Gastroesophageal sphincter (tissue), 4 donors: Measurements from ENCODE around the gene ETS1. TPM values are rescaled to one million over a fixed set of nuclear protein-coding genes. Genes with fewer than 3 reads are reported as not detected.

Source experiments
- ATAC-seq: fragments of 150-250 bp; one replicate; pipeline ENCODE4 v1.9.1; 2016; ENCODE audit warnings: mild to moderate bottlenecking, moderate library complexity
- H3K27ac ChIP-seq, 4 donors: fragments of 200-600 bp; sonication (generic) in 3 of 4; 1 replicate in 3 of 4; 2 replicates in 1 of 4; pipeline ENCODE4 v1.5.1; 2016 to 2019
- H3K27me3 ChIP-seq: fragments of 200-600 bp; sonication (generic); one replicate; pipeline ENCODE4 v1.5.1; 2019
- H3K36me3 ChIP-seq, 2 donors: fragments of 200-600 bp; sonication (generic); one replicate each; pipeline ENCODE4 v1.5.1; 2019; ENCODE audit warnings: control low read depth in 1 of 2
- H3K4me1 ChIP-seq, 3 donors: fragments of 200-600 bp; sonication (generic); 1 replicate in 2 of 3; 2 replicates in 1 of 3; pipeline ENCODE4 v1.5.1; 2016 to 2019; ENCODE audit warnings: control low read depth in 2 of 3
- H3K4me3 ChIP-seq, 2 donors: fragments of 200-600 bp; sonication (generic); one replicate each; pipeline ENCODE4 v1.5.1; 2019; ENCODE audit warnings: mild to moderate bottlenecking in 1 of 2, moderate library complexity in 1 of 2
- H3K9me3 ChIP-seq, 3 donors: fragments of 200-600 bp; sonication (generic); one replicate each; pipeline ENCODE4 v1.5.1; 2017 to 2019; ENCODE audit warnings: control low read depth in 2 of 3
- CTCF ChIP-seq, 4 experiments: fragments of 200-600 bp in 2 of 4; fragments of 450-650 bp in 2 of 4; sonication (generic) in 1 of 4; IDR thresholded peaks; one replicate each; pipeline ENCODE4 v1.5.1; 2017 to 2019; ENCODE audit warnings: antibody characterized with exemption in 4 of 4, mild to moderate bottlenecking in 2 of 4, moderate library complexity in 2 of 4
- EP300 ChIP-seq: sonication (generic); formaldehyde crosslinking; IDR thresholded peaks from one replicate; pipeline ENCODE4 v1.6.1; 2017; ENCODE audit warnings: antibody characterized with exemption, mild to moderate bottlenecking
- POLR2A ChIP-seq, 2 donors: fragments of 450-650 bp; IDR thresholded peaks; one replicate each; pipeline ENCODE4 v1.6.1; 2017; ENCODE audit warnings: antibody characterized with exemption in 2 of 2, mild to moderate bottlenecking in 2 of 2, moderate library complexity in 1 of 2
- POLR2AphosphoS5 ChIP-seq: sonication (generic); formaldehyde crosslinking; IDR thresholded peaks from one replicate; pipeline ENCODE4 v1.6.1; 2017; ENCODE audit warnings: antibody characterized with exemption
- WGBS, 2 donors: methylation state at CpG; one replicate each; pipeline ENCODE4 v1.1.5; 2018; ENCODE audit warnings: low coverage in 1 of 2; 5-methylcytosine and 5-hydroxymethylcytosine counted together
- total RNA-seq, 4 donors: library from RNA; depleted of rRNA; stranded (reverse); fragments of >200 nt; gene quantifications; one replicate each; pipeline ENCODE4 v1.1.0, GENCODE V29; 2016

Gene ETS1
- total RNA-seq, 4 donors from 2014 or later: 32.2 to 65.2 (median 51.0) TPM

GRCh38 chr11:128416976-128417375 is 170.4 kb downstream of the ETS1 start:
- no peaks in the 10 kb centered on the region for H3K9me3 ChIP-seq
- H3K27me3 ChIP-seq: no peaks in the 10 kb centered on the region
- 67 to 94% methylated on average over 1 of the region's 1 CpG for WGBS, 2 donors
- no peak for ATAC-seq
- no peak for TF ChIP-seq CTCF (IDR thresholded peaks at IDR 0.05)
- no peak for TF ChIP-seq POLR2A (IDR thresholded peaks at IDR 0.05)
- no peak for TF ChIP-seq POLR2AphosphoS5
- no peak for TF ChIP-seq EP300
- H3K27ac ChIP-seq: peak overlapping the region in 3 of 4 donors; percentile 20 to 68 (median 43)
- peaks cover 6 to 38% (median 10%) of the 10 kb centered on the region in 3 donors for H3K4me1 ChIP-seq
- H3K4me3 ChIP-seq: no peak overlapping the region
- no peaks in the 10 kb centered on the region for H3K36me3 ChIP-seq

- 54 to 70% methylated on average over 2 to 3 of the region's 3 CpGs for WGBS, 2 donors
- Histone ChIP-seq H3K4me1 (peaks cover 6 to 24% (median 10%) of the 10 kb centered on the region in 3 donors), H3K27ac (no peak overlapping the region), H3K27me3 (no peaks in the 10 kb centered on the region), H3K4me3 (no peak overlapping the region), H3K9me3 (no peaks in the 10 kb centered on the region), H3K36me3 (no peaks in the 10 kb centered on the region)
- no peak for TF ChIP-seq CTCF (IDR thresholded peaks at IDR 0.05)
- TF ChIP-seq EP300: no peak
- TF ChIP-seq POLR2AphosphoS5: no peak
- no peak for TF ChIP-seq POLR2A (IDR thresholded peaks at IDR 0.05)
- ATAC-seq: no peak
Observed at GRCh38 chr11:128415539-128415938, 171.8 kb downstream of the ETS1 start.

GRCh38 chr11:128412847-128413791 is 174.2 kb downstream of the ETS1 start:
- Histone ChIP-seq H3K9me3 (no peaks in the 10 kb centered on the region), H3K27me3 (no peaks in the 10 kb centered on the region), H3K27ac (no peak overlapping the region), H3K4me1 (peaks cover 6 to 25% (median 10%) of the 10 kb centered on the region in 3 donors), H3K36me3 (no peaks in the 10 kb centered on the region), H3K4me3 (no peak overlapping the region)
- no peak for ATAC-seq
- WGBS, 2 donors: 86 to 94% methylated on average over 3 to 4 of the region's 4 CpGs
- TF ChIP-seq EP300: no peak

GRCh38 chr11:128411812-128412211 is 175.5 kb downstream of the ETS1 start:
- TF ChIP-seq EP300: no peak
- no peak for TF ChIP-seq CTCF (IDR thresholded peaks at IDR 0.05)
- TF ChIP-seq POLR2A (IDR thresholded peaks at IDR 0.05): no peak
- H3K4me1 ChIP-seq: peaks cover 0 to 21% (median 0%) of the 10 kb centered on the region in 3 donors
- H3K27me3 ChIP-seq: no peaks in the 10 kb centered on the region
- no peaks in the 10 kb centered on the region for H3K36me3 ChIP-seq
- H3K4me3 ChIP-seq: no peak overlapping the region
- no peaks in the 10 kb centered on the region for H3K9me3 ChIP-seq
- no peak overlapping the region for H3K27ac ChIP-seq
- WGBS, 2 donors: 73 to 75% methylated on average over 5 of the region's 5 CpGs
- ATAC-seq: no peak

- Histone ChIP-seq H3K9me3 (no peaks in the 10 kb centered on the region), H3K27me3 (no peaks in the 10 kb centered on the region), H3K36me3 (no peaks in the 10 kb centered on the region), H3K4me3 (no peak overlapping the region), H3K27ac (no peak overlapping the region), H3K4me1 (peaks cover 0 to 21% (median under 1%) of the 10 kb centered on the region in 3 donors)
- ATAC-seq: no peak
- TF ChIP-seq POLR2AphosphoS5 (no peak), CTCF (IDR thresholded peaks at IDR 0.05) (no peak), EP300 (no peak), POLR2A (IDR thresholded peaks at IDR 0.05) (no peak)
Observed at GRCh38 chr11:128411150-128411549, 176.2 kb downstream of the ETS1 start.
